Measurements from ENCODE around the gene NDUFB1.

- TF ChIP-seq, protein P1, sequence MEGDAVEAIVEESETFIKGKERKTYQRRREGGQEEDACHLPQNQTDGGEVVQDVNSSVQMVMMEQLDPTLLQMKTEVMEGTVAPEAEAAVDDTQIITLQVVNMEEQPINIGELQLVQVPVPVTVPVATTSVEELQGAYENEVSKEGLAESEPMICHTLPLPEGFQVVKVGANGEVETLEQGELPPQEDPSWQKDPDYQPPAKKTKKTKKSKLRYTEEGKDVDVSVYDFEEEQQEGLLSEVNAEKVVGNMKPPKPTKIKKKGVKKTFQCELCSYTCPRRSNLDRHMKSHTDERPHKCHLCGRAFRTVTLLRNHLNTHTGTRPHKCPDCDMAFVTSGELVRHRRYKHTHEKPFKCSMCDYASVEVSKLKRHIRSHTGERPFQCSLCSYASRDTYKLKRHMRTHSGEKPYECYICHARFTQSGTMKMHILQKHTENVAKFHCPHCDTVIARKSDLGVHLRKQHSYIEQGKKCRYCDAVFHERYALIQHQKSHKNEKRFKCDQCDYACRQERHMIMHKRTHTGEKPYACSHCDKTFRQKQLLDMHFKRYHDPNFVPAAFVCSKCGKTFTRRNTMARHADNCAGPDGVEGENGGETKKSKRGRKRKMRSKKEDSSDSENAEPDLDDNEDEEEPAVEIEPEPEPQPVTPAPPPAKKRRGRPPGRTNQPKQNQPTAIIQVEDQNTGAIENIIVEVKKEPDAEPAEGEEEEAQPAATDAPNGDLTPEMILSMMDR (IDR thresholded peaks at IDR 0.05; ENCODE audit: poor library complexity) = no peak
- TF ChIP-seq EZH2 (IDR thresholded peaks at IDR 0.05; ENCODE audit: borderline replicate concordance) = no peak
Measured at GRCh38 chr14:92088494-92088893, 33.0 kb downstream of the NDUFB1 start.
